ENCODE measurements around the gene TAF5L. TPM values are rescaled to one million over a fixed set of nuclear protein-coding genes. Genes with fewer than 3 reads are reported as not detected.
A peak's percentile ranks its signal among the peaks of the same experiment; 100 is the strongest.

The TAF5L gene
- total RNA-seq, 4 donors from 2014 or later, result 7.8 to 15.8 (median 12.7) TPM

GRCh38 chr1:229661022-229661877 lies 35.3 kb upstream of the TAF5L start:
- intact Hi-C loops (cut with DNase I), result loop anchor here (10.0 kb wide), 1 partner anchor 654 kb away; no protein-coding TSS in a partner anchor
- no peaks in the 10 kb centered on the region for H3K27me3 ChIP-seq
- peaks cover 0 to 58% (median 0%) of the 10 kb centered on the region in 3 donors for H3K36me3 ChIP-seq
- TF ChIP-seq POLR2A (IDR thresholded peaks at IDR 0.05), result no peak
- TF ChIP-seq CTCF (IDR thresholded peaks at IDR 0.05), result peak; percentile 80 to 93 (median 86)
- peaks cover 0 to 21% (median 10%) of the 10 kb centered on the region in 3 donors for H3K4me1 ChIP-seq
- H3K27ac ChIP-seq, result no peak overlapping the region
- DNase-seq, result no peak
- H3K4me3 ChIP-seq, result no peak overlapping the region
- WGBS, 2 donors, result 55 to 64% methylated on average over 11 to 13 of the region's 19 CpGs
- H3K9me3 ChIP-seq, result no peaks in the 10 kb centered on the region

- 97 to 100% methylated on average over 2 of the region's 2 CpGs for WGBS, 2 donors
- DNase-seq, result no peak
- TF ChIP-seq CTCF (IDR thresholded peaks at IDR 0.05), result no peak
- no peak for TF ChIP-seq POLR2A (IDR thresholded peaks at IDR 0.05)
- Histone ChIP-seq H3K4me1 (peaks cover 0 to 9% (median 0%) of the 10 kb centered on the region in 3 donors), H3K9me3 (no peaks in the 10 kb centered on the region), H3K4me3 (no peak overlapping the region), H3K27ac (no peak overlapping the region), H3K36me3 (peaks cover 0 to 89% (median 3%) of the 10 kb centered on the region in 3 donors), H3K27me3 (no peaks in the 10 kb centered on the region)
- intact Hi-C loops (cut with DNase I), result no loop called here
These were observed 32.3 kb upstream of the TAF5L start for GRCh38 chr1:229657993-229658755.

- Histone ChIP-seq H3K4me1 (no peaks in the 10 kb centered on the region), H3K27me3 (no peaks in the 10 kb centered on the region), H3K4me3 (no peak overlapping the region), H3K9me3 (no peaks in the 10 kb centered on the region), H3K36me3 (peaks cover 0 to 100% (median 3%) of the 10 kb centered on the region in 3 donors), H3K27ac (no peak overlapping the region)
- intact Hi-C loops (cut with DNase I), result no loop called here
- 77 to 86% methylated on average over 5 of the region's 5 CpGs for WGBS, 2 donors
- TF ChIP-seq CTCF (IDR thresholded peaks at IDR 0.05), result no peak
- no peak for TF ChIP-seq POLR2A (IDR thresholded peaks at IDR 0.05)
- no peak for DNase-seq
These were observed 29.9 kb upstream of the TAF5L start for GRCh38 chr1:229655781-229656180.

GRCh38 chr1:229653420-229653819 lies 27.5 kb upstream of the TAF5L start:
- WGBS, 2 donors, result 69 to 100% methylated on average over 1 of the region's 1 CpG
- H3K27ac ChIP-seq, result no peak overlapping the region
- H3K4me3 ChIP-seq, result no peak overlapping the region
- intact Hi-C loops (cut with DNase I), result no loop called here
- no peaks in the 10 kb centered on the region for H3K27me3 ChIP-seq
- no peaks in the 10 kb centered on the region for H3K9me3 ChIP-seq
- TF ChIP-seq CTCF (IDR thresholded peaks at IDR 0.05) (no peak), POLR2A (IDR thresholded peaks at IDR 0.05) (no peak)
- no peaks in the 10 kb centered on the region for H3K4me1 ChIP-seq
- peaks cover 2 to 100% (median 3%) of the 10 kb centered on the region in 3 donors for H3K36me3 ChIP-seq
- DNase-seq, result no peak

- H3K4me1 ChIP-seq, result no peaks in the 10 kb centered on the region
- H3K27me3 ChIP-seq, result no peaks in the 10 kb centered on the region
- DNase-seq, result no peak
- H3K4me3 ChIP-seq, result no peak overlapping the region
- TF ChIP-seq CTCF (IDR thresholded peaks at IDR 0.05) (no peak), POLR2A (IDR thresholded peaks at IDR 0.05) (no peak)
- H3K36me3 ChIP-seq, result peaks cover 4 to 100% (median 9%) of the 10 kb centered on the region in 3 donors
- WGBS, 2 donors, result 90 to 95% methylated on average over 3 of the region's 3 CpGs
- H3K27ac ChIP-seq, result no peak overlapping the region
- intact Hi-C loops (cut with DNase I), result no loop called here
- no peaks in the 10 kb centered on the region for H3K9me3 ChIP-seq
These were observed 25.6 kb upstream of the TAF5L start for GRCh38 chr1:229651546-229651945.

All from esophagus squamous epithelium (tissue), 5 donors.